ENCODE results near the gene SAC3D1. TPM values are rescaled to one million over a fixed set of nuclear protein-coding genes. Genes with fewer than 3 reads are reported as not detected.

The SAC3D1 gene
- total RNA-seq, 1 donor from 2014 or later: 17.8 TPM

DNA sequence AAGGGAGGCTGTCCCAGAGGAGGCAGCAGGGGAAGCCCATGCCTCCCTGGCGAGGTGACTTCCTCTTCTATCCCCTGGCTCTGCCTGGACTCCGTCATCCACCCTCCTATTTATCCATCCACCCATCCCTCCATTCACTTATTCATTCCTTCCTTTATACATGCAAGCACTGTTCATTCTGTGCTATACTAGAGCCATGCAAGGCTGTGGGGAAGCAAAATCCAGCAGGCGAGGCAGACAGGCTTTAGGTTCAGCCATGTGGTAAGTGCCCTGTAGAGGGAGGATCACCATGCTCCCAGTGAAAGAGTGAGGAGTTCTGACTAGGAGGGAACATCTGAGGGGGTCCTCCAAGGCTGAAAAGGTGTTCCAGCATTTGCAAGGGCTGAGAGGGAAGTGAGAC, 18.5 kb downstream of the SAC3D1 start:
- DNase-seq (ENCODE audit: extremely low read depth, low read depth, low spot score): no peak

DNA sequence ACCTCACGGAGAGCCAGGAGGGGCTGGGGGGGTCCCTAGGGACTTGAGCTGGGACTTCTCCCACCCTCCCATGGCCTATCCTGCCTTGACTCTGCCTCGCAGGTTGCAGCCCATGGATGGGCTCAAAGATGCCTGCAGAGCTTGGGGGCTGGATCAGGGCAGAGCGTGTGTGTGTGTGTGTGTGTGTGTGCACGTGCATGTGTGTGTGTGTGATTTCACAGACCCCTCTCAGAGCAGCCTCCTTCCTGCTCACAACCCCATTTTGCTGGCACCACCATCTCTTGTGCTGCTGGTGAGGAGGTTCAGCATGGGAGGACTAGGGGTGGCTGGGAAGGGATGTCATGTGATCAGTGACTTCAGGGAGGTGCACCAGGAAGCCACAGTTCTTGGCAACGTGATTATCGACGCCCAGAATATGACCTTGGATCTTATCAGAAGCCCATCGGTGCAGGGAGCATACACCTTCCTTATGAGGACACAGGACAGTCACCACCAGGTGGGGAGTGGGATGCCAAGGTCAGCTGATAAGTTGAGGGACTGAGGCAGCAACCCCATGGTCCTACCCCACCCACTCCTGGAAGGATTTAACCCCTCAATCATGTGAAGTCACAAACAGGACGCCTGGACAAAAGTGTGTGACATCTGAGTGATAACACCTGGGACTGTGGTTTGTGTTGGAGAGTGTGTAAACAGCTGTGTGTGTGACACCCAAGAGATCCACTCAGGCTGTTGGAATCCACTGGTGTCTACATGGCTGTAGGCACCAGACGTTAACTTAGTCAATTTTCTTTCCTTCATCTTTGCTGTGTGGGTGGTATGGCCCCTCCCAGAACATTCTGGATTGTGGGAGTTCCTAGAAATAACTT, 19.2 kb downstream of the SAC3D1 start:
- DNase-seq (ENCODE audit: extremely low read depth, low read depth, low spot score): no peak

DNA sequence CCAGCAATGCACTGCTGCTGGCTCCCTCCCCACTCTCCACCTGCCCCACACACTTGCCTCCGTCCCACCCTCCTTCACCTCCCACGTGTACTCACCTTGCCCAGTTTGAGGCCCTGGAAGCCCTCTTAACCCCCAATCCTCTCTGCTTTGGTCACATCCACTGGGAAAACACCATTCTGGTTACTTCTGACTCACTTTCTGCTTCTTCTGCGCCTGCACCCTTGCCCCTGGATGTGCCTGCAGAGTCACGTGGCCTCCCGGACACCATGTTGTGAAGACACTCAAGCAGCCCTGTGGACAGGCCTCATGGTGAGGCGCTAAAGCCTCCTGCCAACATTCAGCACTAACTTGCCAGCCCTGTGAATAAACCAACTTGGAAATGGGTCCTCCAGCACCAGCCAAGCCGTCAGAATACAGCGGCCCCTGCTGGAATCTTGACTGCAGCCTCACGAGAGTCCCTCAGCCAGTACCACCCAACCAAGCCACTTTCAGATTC, 20.0 kb downstream of the SAC3D1 start:
- no peak for DNase-seq (ENCODE audit: extremely low read depth, low read depth, low spot score)

DNA sequence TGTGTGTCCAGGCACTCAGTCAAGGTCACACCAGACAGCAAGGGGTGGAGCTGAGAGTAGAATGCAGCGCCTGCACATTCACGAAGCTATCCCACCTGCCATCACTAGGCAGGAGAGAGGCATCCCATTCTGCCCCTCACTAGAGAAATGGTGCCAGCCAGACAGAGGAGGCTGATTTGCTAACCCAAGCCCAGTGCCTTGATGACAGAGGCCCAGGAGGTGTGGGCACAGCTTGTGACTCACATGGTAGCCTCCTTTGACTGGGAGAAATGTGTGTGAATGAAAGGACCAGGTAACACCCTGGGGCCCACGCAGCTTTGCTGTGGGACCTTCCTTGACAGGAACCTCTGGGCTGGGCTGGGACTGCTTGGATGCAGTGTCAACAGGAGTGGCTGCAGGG, 22.5 kb downstream of the SAC3D1 start:
- no peak for DNase-seq (ENCODE audit: extremely low read depth, low read depth, low spot score)

- DNase-seq (ENCODE audit: extremely low read depth, low read depth, low spot score): no peak
Measured at GRCh38 chr11:65064847-65065240, 23.8 kb downstream of the SAC3D1 start.

DNA sequence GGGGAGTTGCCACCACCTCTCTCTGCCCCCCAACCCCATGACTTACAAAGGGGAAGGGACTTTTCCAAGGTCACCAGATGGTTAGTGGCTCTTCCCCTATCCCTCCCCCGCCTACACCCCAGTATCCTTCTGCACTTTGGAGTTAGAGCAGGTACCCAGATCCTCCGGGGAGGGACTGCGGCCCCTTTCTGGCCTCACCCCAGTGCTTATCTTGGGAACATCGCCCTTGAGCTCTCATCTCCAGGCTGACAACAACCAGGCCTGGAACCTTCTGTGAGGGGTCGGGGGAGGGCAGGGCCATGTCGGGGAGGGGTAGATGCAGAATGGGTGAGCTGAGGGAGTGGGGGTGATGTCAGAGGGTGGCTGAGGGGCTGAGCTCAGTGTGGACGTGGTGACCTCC, 24.8 kb downstream of the SAC3D1 start:
- no peak for DNase-seq (ENCODE audit: extremely low read depth, low read depth, low spot score)

DNA sequence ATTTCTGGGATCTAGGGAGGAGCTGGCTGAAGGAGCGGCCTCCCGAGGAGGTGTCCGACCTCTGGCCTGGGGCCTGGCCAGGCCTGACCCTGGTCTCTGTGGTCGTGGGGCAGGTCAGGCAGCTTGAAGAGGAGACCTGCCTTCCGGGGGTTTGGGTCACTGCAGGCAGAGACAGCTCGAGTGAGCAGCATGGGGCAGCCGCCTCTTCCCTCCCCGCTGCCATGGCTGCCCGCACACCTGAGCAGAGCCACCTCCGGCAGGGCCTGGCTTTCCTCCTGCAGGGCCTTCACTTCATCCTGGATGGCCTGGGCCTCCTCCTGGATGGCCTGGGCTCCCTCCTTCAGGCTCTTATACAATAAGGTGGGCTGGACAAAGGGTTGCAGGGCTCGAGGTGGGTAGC, 25.3 kb downstream of the SAC3D1 start:
- no peak for DNase-seq (ENCODE audit: extremely low read depth, low read depth, low spot score)

DNA sequence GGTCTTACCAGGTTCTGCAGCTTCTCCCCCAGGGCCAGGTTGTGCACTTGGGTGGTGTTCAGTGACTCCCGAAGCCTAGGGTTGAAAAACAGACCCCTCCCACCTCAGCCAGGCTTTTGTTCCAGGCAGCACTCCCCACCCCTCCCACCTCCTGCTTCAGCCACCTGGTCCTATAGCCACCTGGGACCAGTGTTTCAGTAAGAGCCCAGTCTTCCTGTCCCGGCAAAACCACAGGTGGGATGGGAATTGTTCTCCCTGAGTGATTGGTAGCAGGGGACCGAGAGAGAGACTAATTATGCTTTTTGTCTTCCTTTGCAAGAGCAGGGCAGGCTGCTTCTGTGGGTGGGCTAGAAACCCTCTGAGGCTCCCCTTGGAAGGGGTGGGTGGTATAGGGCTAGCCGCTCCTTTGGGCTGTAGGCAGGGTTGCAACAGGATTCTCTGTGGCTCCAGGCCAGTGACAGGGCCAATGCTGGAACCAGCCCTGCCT, 25.8 kb downstream of the SAC3D1 start:
- DNase-seq (ENCODE audit: extremely low read depth, low read depth, low spot score): no peak

DNA sequence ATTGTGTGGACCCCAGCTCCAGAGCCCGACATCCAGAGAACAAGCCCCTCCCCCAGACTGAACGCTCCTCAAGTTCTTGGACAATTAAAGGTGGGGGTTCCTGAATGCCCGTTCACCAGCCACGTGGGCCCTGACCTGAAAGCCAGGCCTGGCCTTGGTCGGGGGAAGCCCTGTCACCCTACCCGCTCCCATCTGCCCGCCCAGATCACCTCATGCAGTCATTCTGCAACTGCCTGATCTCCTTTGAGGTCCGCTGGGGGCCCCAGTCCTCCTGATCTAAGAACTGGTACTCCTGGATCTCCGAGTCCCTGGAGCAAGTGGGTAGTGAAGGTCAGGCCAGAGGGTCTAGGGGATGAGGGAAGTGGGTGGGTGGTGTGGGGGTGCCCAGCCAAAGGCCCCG, 26.4 kb downstream of the SAC3D1 start:
- DNase-seq (ENCODE audit: extremely low read depth, low read depth, low spot score): no peak

DNA sequence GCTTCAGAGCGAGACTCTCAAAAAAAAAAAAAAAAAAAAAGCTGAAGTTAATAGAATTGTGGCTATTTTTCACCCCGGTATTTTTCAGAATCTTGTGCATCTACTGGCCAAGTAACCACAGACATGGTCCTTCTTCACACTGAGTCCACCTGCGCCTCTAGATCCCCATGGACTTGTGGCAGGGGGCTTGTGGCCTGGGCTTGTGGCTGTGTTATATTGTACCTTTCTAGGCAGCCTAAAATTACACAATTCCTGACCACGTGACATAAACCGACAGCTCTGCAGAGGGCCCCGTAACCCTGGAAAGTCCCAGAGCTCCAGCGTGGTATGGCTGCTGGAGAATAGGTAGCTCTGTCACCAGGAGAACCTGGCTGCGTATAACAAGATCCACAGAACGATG, 28.2 kb downstream of the SAC3D1 start:
- DNase-seq (ENCODE audit: extremely low read depth, low read depth, low spot score): no peak

DNA sequence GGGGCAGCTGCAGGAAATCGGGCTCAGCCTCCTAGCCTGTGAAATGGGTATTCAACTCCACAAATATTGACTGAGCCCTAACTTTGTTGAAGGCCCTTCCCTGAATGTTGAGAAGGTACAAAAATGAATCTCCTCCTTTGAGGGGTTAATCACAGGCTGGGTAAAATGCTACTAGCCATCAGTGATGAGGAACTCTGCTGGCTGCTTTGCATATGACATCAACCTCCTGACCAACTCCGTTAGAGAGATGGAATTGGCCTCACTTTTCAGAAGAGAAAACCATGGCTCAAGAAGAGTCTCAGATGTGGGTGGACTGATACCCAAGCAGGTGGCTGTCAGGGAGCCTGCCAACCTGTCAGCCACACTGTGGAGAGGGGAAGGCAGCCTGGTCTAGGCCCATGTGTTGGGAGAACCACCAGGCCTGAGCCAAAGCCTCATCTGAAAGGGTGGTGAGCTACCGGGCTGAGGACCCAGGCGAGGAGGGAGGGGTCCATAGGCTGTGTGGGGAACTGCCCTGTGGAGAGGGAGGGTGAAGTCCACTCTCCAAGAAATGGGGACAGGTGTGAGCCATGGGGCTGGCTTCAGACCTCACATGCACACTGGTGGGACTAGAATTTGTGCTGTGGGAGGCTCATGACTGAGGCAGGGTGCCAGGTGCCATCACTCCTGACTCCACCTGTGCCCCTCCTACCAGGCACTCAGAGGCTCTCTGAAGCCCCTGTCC, 31.1 kb downstream of the SAC3D1 start:
- no peak for DNase-seq (ENCODE audit: extremely low read depth, low read depth, low spot score)

- DNase-seq (ENCODE audit: extremely low read depth, low read depth, low spot score): no peak
Measured at GRCh38 chr11:65072631-65072966, 31.6 kb downstream of the SAC3D1 start.

- no peak for DNase-seq (ENCODE audit: extremely low read depth, low read depth, low spot score)
Measured at GRCh38 chr11:65077451-65077850, 36.4 kb downstream of the SAC3D1 start.

GRCh38 chr11:65078151-65078550, 37.1 kb downstream of the SAC3D1 start:
- DNase-seq (ENCODE audit: extremely low read depth, low read depth, low spot score): no peak

GRCh38 chr11:65078786-65079342, 37.9 kb downstream of the SAC3D1 start:
- no peak for DNase-seq (ENCODE audit: extremely low read depth, low read depth, low spot score)

- no peak for DNase-seq (ENCODE audit: extremely low read depth, low read depth, low spot score)
Measured at GRCh38 chr11:65083134-65083833, 42.3 kb downstream of the SAC3D1 start.

- DNase-seq (ENCODE audit: extremely low read depth, low read depth, low spot score): peak; percentile 39
Measured at GRCh38 chr11:65083834-65084597, 43.0 kb downstream of the SAC3D1 start, which contains the start of the genes CDCA5 and ZFPL1. TSS of gene CDCA5 (minus strand) at chr11:65084040. CDS start at chr11:65083978, 62 bp downstream. TSS of gene ZFPL1 (plus strand) at chr11:65084222. CDS start at chr11:65084699, 477 bp downstream.

DNA sequence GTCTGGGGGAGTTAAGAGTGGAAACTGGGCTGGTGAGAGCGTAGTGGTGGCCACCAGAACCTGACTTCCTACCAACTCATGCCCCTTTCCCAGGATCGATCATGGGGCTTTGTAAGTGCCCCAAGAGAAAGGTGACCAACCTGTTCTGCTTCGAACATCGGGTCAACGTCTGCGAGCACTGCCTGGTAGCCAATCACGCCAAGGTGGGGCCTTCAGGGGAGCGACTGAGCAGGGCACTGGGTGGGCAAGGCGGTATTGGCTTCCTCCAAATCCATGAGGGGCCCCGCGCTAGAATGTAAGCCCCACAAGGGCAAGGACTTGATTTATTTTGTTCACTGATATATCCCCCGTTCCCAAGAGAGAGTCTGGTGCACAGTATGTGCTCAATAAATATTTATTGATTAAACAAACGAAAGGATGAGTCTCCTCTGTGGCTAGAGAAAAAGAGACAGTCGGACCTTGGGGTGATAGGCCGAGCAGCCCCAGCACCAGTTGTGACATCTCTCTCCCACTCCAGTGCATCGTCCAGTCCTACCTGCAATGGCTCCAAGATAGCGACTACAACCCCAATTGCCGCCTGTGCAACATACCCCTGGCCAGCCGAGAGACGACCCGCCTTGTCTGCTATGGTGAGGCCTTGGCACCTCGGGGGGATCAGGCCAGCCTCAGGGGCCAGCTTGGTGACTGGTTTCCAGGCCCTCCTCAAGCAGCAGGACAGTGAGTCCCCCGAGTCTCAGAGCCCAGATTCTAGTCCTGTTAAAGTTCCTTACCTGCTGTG, 43.8 kb downstream of the SAC3D1 start:
- no peak for DNase-seq (ENCODE audit: extremely low read depth, low read depth, low spot score)

DNA sequence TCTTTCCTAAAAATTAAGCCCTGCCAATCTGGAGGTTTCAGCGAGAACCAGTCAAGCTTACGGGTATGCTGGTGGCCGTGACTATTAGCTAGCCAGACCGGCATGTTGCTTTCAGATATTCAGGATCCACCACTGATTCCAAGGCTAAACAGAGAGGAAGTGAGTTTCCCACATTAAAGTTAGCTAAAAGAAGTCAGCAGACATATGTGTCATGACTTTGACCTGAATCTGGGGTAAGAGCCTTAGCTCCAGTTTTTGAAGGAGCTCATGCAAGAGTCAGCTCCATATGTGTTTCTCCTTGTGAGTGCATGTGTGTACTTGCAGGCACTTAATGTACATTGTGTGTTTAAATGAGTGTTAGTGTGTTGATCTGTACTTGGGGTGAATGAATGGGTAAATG, 44.4 kb downstream of the SAC3D1 start:
- no peak for DNase-seq (ENCODE audit: extremely low read depth, low read depth, low spot score)
